Esophagus squamous epithelium (tissue), 5 donors: ENCODE data around the gene FAM118B. TPM values are rescaled to one million over a fixed set of nuclear protein-coding genes. Genes with fewer than 3 reads are reported as not detected.
"Not testable (repeated sequence)": the region's sequence is repeated elsewhere in the genome, so short reads cannot be mapped to it uniquely, and the experiment has no call there.

Experiments used
- DNase-seq: peaks from one replicate; lab custom pipeline; 2025; lab: John Stamatoyannopoulos, UW
- H3K27ac ChIP-seq, 4 donors: fragments of 200-600 bp; sonication (generic); one replicate each; pipeline ENCODE4 v1.5.1; 2016 to 2019; ENCODE audit warnings: mild to moderate bottlenecking in 1 of 4
- H3K27me3 ChIP-seq, 4 donors: fragments of 200-600 bp; sonication (generic); 1 replicate in 3 of 4; 2 replicates in 1 of 4; pipeline versions ENCODE4 v1.5.1 to v1.6.0; 2017 to 2021; ENCODE audit warnings: antibody characterized with exemption in 1 of 4
- H3K36me3 ChIP-seq, 3 donors: fragments of 200-600 bp; sonication (generic); one replicate each; pipeline ENCODE4 v1.5.1; 2016 to 2019
- H3K4me1 ChIP-seq, 3 donors: fragments of 200-600 bp; sonication (generic); one replicate each; pipeline ENCODE4 v1.5.1; 2017 to 2019
- H3K4me3 ChIP-seq, 4 donors: fragments of 200-600 bp; sonication (generic); 1 replicate in 3 of 4; 2 replicates in 1 of 4; pipeline ENCODE4 v1.5.1; 2016 to 2019; ENCODE audit warnings: mild to moderate bottlenecking in 2 of 4, moderate library complexity in 1 of 4
- H3K9me3 ChIP-seq, 3 donors: fragments of 200-600 bp; sonication (generic); one replicate each; pipeline ENCODE4 v1.5.1; 2016 to 2019
- POLR2A ChIP-seq, 4 donors: fragments of 450-650 bp; IDR thresholded peaks; one replicate each; pipeline ENCODE4 v1.6.1; 2017; ENCODE audit warnings: antibody characterized with exemption in 4 of 4, mild to moderate bottlenecking in 4 of 4, moderate library complexity in 3 of 4
- WGBS, 2 donors: methylation state at CpG; one replicate each; pipeline ENCODE4 v1.1.5; 2018; 5-methylcytosine and 5-hydroxymethylcytosine counted together
- intact Hi-C: fragments of 100-400 bp; cut with DNase I; formaldehyde crosslinking; loops from one replicate; pipeline ENCODE4 v1.15.0; 2022
- total RNA-seq, 4 donors: library from RNA; depleted of rRNA; stranded (reverse); fragments of >200 nt; gene quantifications; one replicate each; pipeline ENCODE4 v1.1.0, GENCODE V29; 2016
- TF ChIP-seq, protein P1 (sequence below), 6 experiments: fragments of 450-650 bp in 4 of 6; fragments of 200-600 bp in 2 of 6; sonication (generic) in 2 of 6; IDR thresholded peaks; one replicate each; pipeline ENCODE4 v1.5.1; 2016 to 2019; ENCODE audit warnings: antibody characterized with exemption in 6 of 6, mild to moderate bottlenecking in 4 of 6, moderate library complexity in 4 of 6
- donor health status: DM: yes; HTN: yes; CAD: no.

FAM118B gene
- total RNA-seq, 4 donors from 2014 or later: 6.5 to 18.5 (median 13.6) TPM

DNA sequence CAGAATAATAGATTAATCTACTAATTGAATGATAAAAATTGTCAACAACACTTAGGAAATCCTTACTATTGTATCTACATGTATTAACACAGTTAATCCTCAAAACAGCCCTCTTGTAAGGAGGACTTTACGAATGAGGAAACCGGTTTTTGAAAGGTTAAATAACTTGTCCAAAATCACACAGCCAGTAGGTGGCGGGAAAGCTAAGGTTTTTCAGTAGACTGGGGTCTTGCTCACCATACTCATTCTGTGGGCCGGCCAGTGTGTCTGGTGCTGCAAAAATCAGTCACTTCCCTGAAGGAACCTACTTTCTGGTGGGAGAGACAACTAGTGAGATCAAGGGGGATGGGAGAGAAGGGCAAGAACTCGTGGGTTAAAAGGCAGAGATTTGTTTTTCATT is 96.1 kb downstream of the FAM118B start:
- no peaks in the 10 kb centered on the region for H3K27me3 ChIP-seq
- H3K9me3 ChIP-seq: no peaks in the 10 kb centered on the region
- no peak overlapping the region for H3K27ac ChIP-seq
- peaks cover 0 to 47% (median 0%) of the 10 kb centered on the region in 3 donors for H3K36me3 ChIP-seq
- 30 to 36% methylated on average over 5 of the region's 5 CpGs for WGBS, 2 donors
- no peak overlapping the region for H3K4me3 ChIP-seq
- no peak for DNase-seq
- intact Hi-C loops: no loop called here
- peaks cover 4 to 50% (median 16%) of the 10 kb centered on the region in 3 donors for H3K4me1 ChIP-seq
- no peak for TF ChIP-seq POLR2A (IDR thresholded peaks at IDR 0.05)
- TF ChIP-seq, protein P1, sequence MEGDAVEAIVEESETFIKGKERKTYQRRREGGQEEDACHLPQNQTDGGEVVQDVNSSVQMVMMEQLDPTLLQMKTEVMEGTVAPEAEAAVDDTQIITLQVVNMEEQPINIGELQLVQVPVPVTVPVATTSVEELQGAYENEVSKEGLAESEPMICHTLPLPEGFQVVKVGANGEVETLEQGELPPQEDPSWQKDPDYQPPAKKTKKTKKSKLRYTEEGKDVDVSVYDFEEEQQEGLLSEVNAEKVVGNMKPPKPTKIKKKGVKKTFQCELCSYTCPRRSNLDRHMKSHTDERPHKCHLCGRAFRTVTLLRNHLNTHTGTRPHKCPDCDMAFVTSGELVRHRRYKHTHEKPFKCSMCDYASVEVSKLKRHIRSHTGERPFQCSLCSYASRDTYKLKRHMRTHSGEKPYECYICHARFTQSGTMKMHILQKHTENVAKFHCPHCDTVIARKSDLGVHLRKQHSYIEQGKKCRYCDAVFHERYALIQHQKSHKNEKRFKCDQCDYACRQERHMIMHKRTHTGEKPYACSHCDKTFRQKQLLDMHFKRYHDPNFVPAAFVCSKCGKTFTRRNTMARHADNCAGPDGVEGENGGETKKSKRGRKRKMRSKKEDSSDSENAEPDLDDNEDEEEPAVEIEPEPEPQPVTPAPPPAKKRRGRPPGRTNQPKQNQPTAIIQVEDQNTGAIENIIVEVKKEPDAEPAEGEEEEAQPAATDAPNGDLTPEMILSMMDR (IDR thresholded peaks at IDR 0.05): peak in 4 of 6 experiments; percentile 5 to 31 (median 16)

DNA sequence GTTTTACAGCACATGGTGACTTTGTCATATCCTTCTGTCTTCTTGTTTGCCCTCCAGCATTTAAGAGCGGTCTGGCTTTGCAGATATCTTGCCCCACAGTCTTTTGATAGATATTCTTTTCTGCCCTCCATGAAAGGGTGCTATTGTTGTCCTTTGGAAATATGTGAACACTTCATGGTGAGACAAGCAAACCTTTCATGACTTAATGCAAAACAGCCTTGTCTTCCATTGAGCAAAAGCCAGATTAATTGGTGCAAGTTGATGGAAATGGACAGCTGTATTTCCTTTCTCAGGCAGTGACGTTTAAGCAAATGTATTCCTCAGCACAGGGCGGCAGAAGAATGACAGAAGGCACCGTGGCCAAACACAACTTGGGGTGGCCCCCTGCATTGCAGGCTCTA is 96.7 kb downstream of the FAM118B start:
- H3K4me3 ChIP-seq: no peak overlapping the region
- H3K4me1 ChIP-seq: peaks cover 4 to 50% (median 15%) of the 10 kb centered on the region in 3 donors
- 72 to 80% methylated on average over 4 of the region's 4 CpGs for WGBS, 2 donors
- intact Hi-C loops: no loop called here
- H3K36me3 ChIP-seq: peaks cover 0 to 53% (median 0%) of the 10 kb centered on the region in 3 donors
- H3K27ac ChIP-seq: no peak overlapping the region
- no peaks in the 10 kb centered on the region for H3K9me3 ChIP-seq
- no peak for DNase-seq
- no peaks in the 10 kb centered on the region for H3K27me3 ChIP-seq
- TF ChIP-seq, protein P1 (IDR thresholded peaks at IDR 0.05): no peak
- no peak for TF ChIP-seq POLR2A (IDR thresholded peaks at IDR 0.05)

DNA sequence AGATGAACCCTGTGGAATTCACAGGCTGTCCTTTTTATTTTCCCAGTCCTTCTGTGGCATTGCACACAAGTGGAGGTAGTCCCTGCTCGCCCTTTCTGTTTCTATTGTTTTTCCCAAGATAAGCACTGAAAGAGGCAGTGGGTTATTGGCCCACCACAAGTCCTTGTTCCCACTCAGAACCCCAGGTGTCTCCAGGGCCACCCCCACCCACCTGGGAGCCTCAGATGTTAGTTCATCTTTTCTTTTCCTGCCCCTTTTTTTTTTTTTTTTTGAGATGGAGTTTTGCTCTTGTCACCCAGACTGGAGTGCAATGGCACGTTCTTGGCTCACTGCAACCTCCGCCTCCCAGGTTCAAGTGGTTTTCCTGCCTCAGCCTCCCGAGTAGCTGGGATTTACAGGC is 97.2 kb downstream of the FAM118B start:
- DNase-seq, intact Hi-C loops, H3K4me3 ChIP-seq, H3K27ac ChIP-seq, H3K27me3 ChIP-seq, H3K9me3 ChIP-seq: not testable (repeated sequence)
- peaks cover 4 to 46% (median 10%) of the 10 kb centered on the region in 3 donors for H3K4me1 ChIP-seq
- peaks cover 0 to 58% (median 0%) of the 10 kb centered on the region in 3 donors for H3K36me3 ChIP-seq
- WGBS, 2 donors: 89% methylated on average over 4 of the region's 4 CpGs

DNA sequence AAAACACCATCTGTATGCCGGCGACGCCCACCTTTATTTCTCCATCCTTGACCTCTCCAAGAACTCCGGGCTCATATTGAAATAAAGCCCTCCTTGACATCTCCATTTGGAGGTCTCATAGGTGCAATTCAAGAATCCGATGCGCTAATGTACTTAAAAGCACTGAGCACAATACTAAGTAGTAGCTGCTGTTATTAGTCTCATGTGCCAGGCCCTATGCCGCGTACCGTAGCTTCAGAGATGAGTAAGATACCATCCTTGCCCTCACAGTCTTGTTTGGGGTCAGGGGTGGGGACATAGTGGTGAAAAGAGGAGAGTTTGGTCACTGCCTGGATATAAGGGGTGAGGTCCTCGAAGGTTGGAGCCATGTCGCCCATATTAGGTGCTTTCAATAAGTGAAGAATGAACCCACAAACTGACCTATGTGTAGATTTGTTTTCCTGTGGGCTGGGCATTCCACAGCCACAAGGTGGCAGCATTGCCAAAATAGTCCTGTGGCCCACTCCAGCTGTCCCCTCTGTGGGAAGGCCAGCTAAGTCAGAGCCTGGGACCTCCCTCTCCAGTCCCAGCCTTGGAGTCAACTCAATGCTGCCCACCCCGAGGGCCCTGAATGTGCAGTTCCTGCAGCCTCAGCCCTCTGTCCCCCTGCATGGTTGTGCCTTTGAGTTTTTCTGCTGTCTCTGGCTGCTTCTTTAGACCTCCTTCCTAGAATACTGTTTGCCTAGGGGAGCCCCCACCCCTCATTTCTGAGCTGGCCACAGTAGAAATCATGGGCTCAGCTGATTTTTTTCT is 98.8 kb downstream of the FAM118B start:
- Histone ChIP-seq H3K27me3 (no peaks in the 10 kb centered on the region), H3K9me3 (no peaks in the 10 kb centered on the region), H3K27ac (no peak overlapping the region), H3K4me1 (peaks cover 0 to 34% (median 3%) of the 10 kb centered on the region in 3 donors), H3K36me3 (peaks cover 0 to 74% (median 0%) of the 10 kb centered on the region in 3 donors), H3K4me3 (no peak overlapping the region)
- DNase-seq: no peak
- TF ChIP-seq, protein P1 (IDR thresholded peaks at IDR 0.05): peak; percentile 74 to 86 (median 81)
- no peak for TF ChIP-seq POLR2A (IDR thresholded peaks at IDR 0.05)
- WGBS, 2 donors: 65 to 66% methylated on average over 12 of the region's 12 CpGs
- intact Hi-C loops: loop anchor here (5.0 kb wide), 1 partner anchor 172 kb away; no protein-coding TSS in a partner anchor

DNA sequence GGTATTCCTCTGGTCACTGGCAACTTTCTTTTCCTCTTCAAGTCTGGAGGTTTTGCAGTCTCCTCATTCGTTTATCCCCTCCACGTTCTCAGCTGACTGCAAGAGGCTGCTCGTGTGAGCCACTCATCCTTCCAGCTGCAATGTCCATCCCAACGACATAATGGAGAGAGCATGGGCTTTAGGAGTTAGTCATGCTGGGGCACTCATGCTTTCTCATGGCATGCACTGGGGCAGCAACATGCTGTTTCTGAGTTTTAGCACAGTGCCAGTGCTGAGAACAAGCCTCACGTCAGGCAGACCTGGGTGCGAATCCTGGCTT is 99.4 kb downstream of the FAM118B start:
- Histone ChIP-seq H3K9me3 (no peaks in the 10 kb centered on the region), H3K4me1 (peaks cover 0 to 34% (median 3%) of the 10 kb centered on the region in 3 donors), H3K4me3 (no peak overlapping the region), H3K27me3 (no peaks in the 10 kb centered on the region), H3K27ac (no peak overlapping the region), H3K36me3 (peaks cover 0 to 75% (median 0%) of the 10 kb centered on the region in 3 donors)
- DNase-seq: no peak
- intact Hi-C loops: loop anchor here (5.0 kb wide), 1 partner anchor 171 kb away; no protein-coding TSS in a partner anchor
- TF ChIP-seq POLR2A (IDR thresholded peaks at IDR 0.05): no peak
- TF ChIP-seq, protein P1 (IDR thresholded peaks at IDR 0.05): no peak
- 60 to 74% methylated on average over 5 of the region's 6 CpGs for WGBS, 2 donors
